Neural progenitor cell (in vitro differentiated cells): ENCODE data around the gene SEC14L1. TPM values are rescaled to one million over a fixed set of nuclear protein-coding genes. Genes with fewer than 3 reads are reported as not detected.

ENCODE experiments used
- DNase-seq: peaks from one replicate; pipeline ENCODE4 v3.0.0-alpha.2; 2016; ENCODE audit warnings: low spot score
- H2AFZ ChIP-seq: fragments of 200-600 bp; sonication (generic); replicated peaks from 2 replicates; pipeline ENCODE4 v1.6.1; 2016; ENCODE audit warnings: antibody characterized with exemption
- H3F3A ChIP-seq: fragments of 200-600 bp; sonication (generic); 2 replicates; pipeline ENCODE4 v1.6.1; 2016; ENCODE audit warnings: antibody characterized with exemption, low read depth
- H3K27ac ChIP-seq: fragments of 200-600 bp; sonication (generic); 2 replicates; pipeline ENCODE4 v1.5.1; 2016; ENCODE audit warnings: mild to moderate bottlenecking
- H3K27me3 ChIP-seq: fragments of 200-600 bp; sonication (generic); 2 replicates; pipeline ENCODE4 v1.6.1; 2016; ENCODE audit warnings: mild to moderate bottlenecking, moderate library complexity
- H3K36me3 ChIP-seq: fragments of 200-600 bp; sonication (generic); 2 replicates; pipeline ENCODE4 v1.5.1; 2016
- H3K4me1 ChIP-seq: fragments of 200-600 bp; sonication (generic); 2 replicates; pipeline ENCODE4 v1.6.1; 2016; ENCODE audit warnings: mixed run types
- H3K4me2 ChIP-seq: fragments of 200-600 bp; sonication (generic); 2 replicates; pipeline ENCODE4 v1.6.1; 2016
- H3K4me3 ChIP-seq: fragments of 200-600 bp; sonication (generic); 2 replicates; pipeline ENCODE4 v1.5.1; 2016
- H3K79me2 ChIP-seq: fragments of 200-600 bp; sonication (generic); 2 replicates; pipeline ENCODE4 v1.6.1; 2016; ENCODE audit warnings: low read depth
- H3K9ac ChIP-seq: fragments of 200-600 bp; sonication (generic); 2 replicates; pipeline ENCODE4 v1.6.1; 2016
- H3K9me3 ChIP-seq: fragments of 200-600 bp; sonication (generic); 2 replicates; pipeline ENCODE4 v1.5.1; 2016; ENCODE audit warnings: low read depth
- H4K20me1 ChIP-seq: fragments of 200-600 bp; sonication (generic); 2 replicates; pipeline ENCODE4 v1.6.1; 2016; ENCODE audit warnings: low read depth
- H3K27ac Mint-ChIP-seq: 3 replicates; pipeline ENCODE4 v1.8.0; 2021; ENCODE audit warnings: mixed read lengths
- H3K27me3 Mint-ChIP-seq: 2 replicates; pipeline ENCODE4 v1.8.0; 2022; ENCODE audit warnings: low read depth, mild to moderate bottlenecking, inconsistent platforms, moderate library complexity, mixed read lengths; ENCODE audit not compliant: insufficient read depth
- H3K36me3 Mint-ChIP-seq: 3 replicates; pipeline ENCODE4 v1.8.0; 2021; ENCODE audit warnings: mixed read lengths
- H3K4me1 Mint-ChIP-seq: 3 replicates; pipeline ENCODE4 v1.8.0; 2021; ENCODE audit warnings: mixed read lengths
- H3K4me3 Mint-ChIP-seq: 3 replicates; pipeline ENCODE4 v1.8.0; 2021; ENCODE audit warnings: mild to moderate bottlenecking, moderate library complexity, mixed read lengths
- H3K9me3 Mint-ChIP-seq: 3 replicates; pipeline ENCODE4 v1.8.0; 2020; ENCODE audit warnings: mixed read lengths
- EZH2 ChIP-seq: fragments of 200-600 bp; sonication (generic); IDR thresholded peaks from 2 replicates; pipeline ENCODE4 v1.6.1; 2017; ENCODE audit warnings: antibody characterized with exemption, mild to moderate bottlenecking, moderate library complexity
- EZH2phosphoT487 ChIP-seq: fragments of 200-600 bp; sonication (generic); IDR thresholded peaks from 2 replicates; pipeline ENCODE4 v1.6.1; 2017; ENCODE audit warnings: antibody characterized with exemption
- total RNA-seq: library from RNA; depleted of rRNA; stranded (reverse); fragments of >200 nt; gene quantifications from 2 replicates; pipeline ENCODE4 v1.2.3, GENCODE V29; 2015; ENCODE audit warnings: low replicate concordance
- TF ChIP-seq, protein P1 (sequence below): fragments of 200-600 bp; sonication (generic); IDR thresholded peaks from 2 replicates; pipeline ENCODE4 v1.5.1; 2017; ENCODE audit warnings: antibody characterized with exemption, mild to moderate bottlenecking

Gene SEC14L1
- total RNA-seq, 1 donor from 2014 or later = 75.0 TPM

DNA sequence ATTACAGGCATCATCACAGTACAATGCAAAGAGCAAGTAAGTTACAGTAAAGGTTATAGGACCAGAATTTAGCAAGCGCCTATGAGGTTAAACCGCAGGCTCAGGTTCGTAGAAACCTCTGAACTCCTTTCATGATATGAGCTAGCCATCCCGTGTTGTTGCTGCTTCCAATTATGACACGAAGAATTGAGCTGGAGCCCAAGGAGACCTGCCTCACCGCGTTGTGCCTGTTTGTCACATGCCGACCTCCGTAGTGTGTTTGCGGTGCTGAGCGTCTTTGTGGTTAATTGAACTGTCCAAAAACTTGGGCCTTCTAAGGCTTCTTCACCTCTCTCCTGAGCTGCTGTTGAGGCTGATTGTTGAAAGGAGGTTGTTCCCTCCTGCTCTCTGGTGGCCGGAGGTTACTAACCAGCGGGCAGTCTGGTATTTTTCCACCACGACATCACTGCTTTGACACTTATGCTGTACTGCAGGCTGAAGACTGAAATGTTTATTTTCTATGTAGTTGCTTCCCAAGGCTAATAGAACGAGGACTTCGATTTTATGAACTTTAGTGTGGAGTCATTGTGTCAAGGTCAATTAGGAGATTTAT lies 67.5 kb downstream of the SEC14L1 start:
- Histone ChIP-seq H3K27me3 (no peaks in the 10 kb centered on the region), H3F3A (no peaks in the 10 kb centered on the region), H3K4me3 (no peak overlapping the region), H3K27ac (no peak overlapping the region), H3K36me3 (peaks cover 3% of the 10 kb centered on the region), H3K4me2 (no peak overlapping the region), H3K79me2 (no peaks in the 10 kb centered on the region), H4K20me1 (peaks cover 3% of the 10 kb centered on the region), H2AFZ (no peak overlapping the region), H3K4me1 (peaks cover 4% of the 10 kb centered on the region), H3K9me3 (no peaks in the 10 kb centered on the region), H3K9ac (no peak overlapping the region)
- peaks cover 54% of the 10 kb centered on the region for H3K36me3 Mint-ChIP-seq
- H3K4me1 Mint-ChIP-seq = no peaks in the 10 kb centered on the region
- H3K4me3 Mint-ChIP-seq = no peak overlapping the region
- TF ChIP-seq EZH2 = no peak
- TF ChIP-seq, protein P1, sequence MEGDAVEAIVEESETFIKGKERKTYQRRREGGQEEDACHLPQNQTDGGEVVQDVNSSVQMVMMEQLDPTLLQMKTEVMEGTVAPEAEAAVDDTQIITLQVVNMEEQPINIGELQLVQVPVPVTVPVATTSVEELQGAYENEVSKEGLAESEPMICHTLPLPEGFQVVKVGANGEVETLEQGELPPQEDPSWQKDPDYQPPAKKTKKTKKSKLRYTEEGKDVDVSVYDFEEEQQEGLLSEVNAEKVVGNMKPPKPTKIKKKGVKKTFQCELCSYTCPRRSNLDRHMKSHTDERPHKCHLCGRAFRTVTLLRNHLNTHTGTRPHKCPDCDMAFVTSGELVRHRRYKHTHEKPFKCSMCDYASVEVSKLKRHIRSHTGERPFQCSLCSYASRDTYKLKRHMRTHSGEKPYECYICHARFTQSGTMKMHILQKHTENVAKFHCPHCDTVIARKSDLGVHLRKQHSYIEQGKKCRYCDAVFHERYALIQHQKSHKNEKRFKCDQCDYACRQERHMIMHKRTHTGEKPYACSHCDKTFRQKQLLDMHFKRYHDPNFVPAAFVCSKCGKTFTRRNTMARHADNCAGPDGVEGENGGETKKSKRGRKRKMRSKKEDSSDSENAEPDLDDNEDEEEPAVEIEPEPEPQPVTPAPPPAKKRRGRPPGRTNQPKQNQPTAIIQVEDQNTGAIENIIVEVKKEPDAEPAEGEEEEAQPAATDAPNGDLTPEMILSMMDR = peak; percentile 26
- H3K27me3 Mint-ChIP-seq = peaks cover 2% of the 10 kb centered on the region
- H3K9me3 Mint-ChIP-seq = no peaks in the 10 kb centered on the region
- H3K27ac Mint-ChIP-seq = no peak overlapping the region
- peak; percentile 45 for DNase-seq

DNA sequence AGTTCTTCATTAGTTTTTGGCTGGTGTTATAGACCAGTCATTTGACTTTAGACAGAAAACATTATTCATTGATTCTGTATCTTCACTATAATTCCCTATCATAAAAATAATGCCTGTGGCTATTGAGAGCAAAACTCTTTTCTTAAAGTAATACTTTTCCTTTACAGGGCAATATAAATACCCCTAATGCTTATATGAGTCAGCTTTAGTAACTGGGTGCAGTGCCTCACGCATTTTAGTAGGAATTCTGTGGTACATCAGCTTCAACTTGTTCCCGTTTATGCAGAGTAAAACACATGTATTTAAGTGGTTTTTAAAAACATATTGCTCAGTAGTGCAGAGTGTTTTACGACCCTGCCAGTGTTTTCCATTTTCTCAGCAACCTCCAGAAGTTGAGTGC lies 68.1 kb downstream of the SEC14L1 start:
- Histone ChIP-seq H3F3A (no peaks in the 10 kb centered on the region), H3K9me3 (no peaks in the 10 kb centered on the region), H3K27me3 (no peaks in the 10 kb centered on the region), H3K36me3 (peaks cover 3% of the 10 kb centered on the region), H3K4me1 (peaks cover 4% of the 10 kb centered on the region), H3K4me2 (no peak overlapping the region), H4K20me1 (peaks cover 3% of the 10 kb centered on the region), H3K4me3 (no peak overlapping the region), H2AFZ (no peak overlapping the region), H3K79me2 (no peaks in the 10 kb centered on the region), H3K9ac (no peak overlapping the region), H3K27ac (no peak overlapping the region)
- Mint-ChIP-seq H3K4me1 (no peaks in the 10 kb centered on the region), H3K36me3 (peaks cover 49% of the 10 kb centered on the region), H3K4me3 (no peak overlapping the region), H3K27ac (no peak overlapping the region), H3K9me3 (no peaks in the 10 kb centered on the region), H3K27me3 (peaks cover 2% of the 10 kb centered on the region)
- no peak for DNase-seq
- TF ChIP-seq, protein P1 = no peak
- TF ChIP-seq EZH2phosphoT487 (no peak), EZH2 (no peak)

DNA sequence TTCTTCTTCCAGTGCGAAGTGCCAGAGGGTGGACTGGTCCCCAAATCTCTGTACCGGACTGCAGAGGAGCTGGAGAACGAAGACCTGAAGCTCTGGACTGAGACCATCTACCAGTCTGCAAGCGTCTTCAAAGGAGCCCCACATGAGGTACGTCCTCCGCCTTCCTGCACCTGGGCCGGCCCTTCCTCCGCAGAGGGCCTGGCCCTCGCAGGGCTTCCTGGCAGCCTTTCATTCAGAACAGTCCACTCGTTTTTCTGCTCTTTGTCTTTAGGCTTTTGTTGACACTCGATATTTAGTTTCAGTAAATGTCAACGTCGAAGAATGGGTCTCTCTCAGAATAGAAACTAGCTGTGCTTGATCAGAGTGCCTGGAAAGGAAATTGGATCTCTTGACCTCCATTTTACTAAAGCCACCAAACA lies 68.6 kb downstream of the SEC14L1 start:
- DNase-seq = no peak
- Histone ChIP-seq H3K27me3 (no peaks in the 10 kb centered on the region), H3K36me3 (peaks cover 3% of the 10 kb centered on the region), H3K4me1 (peaks cover 4% of the 10 kb centered on the region), H3K9me3 (no peaks in the 10 kb centered on the region), H3F3A (no peaks in the 10 kb centered on the region), H3K4me2 (no peak overlapping the region), H3K4me3 (no peak overlapping the region), H3K9ac (no peak overlapping the region), H2AFZ (no peak overlapping the region), H3K79me2 (no peaks in the 10 kb centered on the region), H4K20me1 (peaks cover 3% of the 10 kb centered on the region), H3K27ac (no peak overlapping the region)
- Mint-ChIP-seq H3K27ac (no peak overlapping the region), H3K4me1 (no peaks in the 10 kb centered on the region), H3K36me3 (peaks cover 49% of the 10 kb centered on the region), H3K4me3 (no peak overlapping the region), H3K9me3 (no peaks in the 10 kb centered on the region), H3K27me3 (peaks cover 2% of the 10 kb centered on the region)
- TF ChIP-seq EZH2 (no peak), EZH2phosphoT487 (no peak)
- TF ChIP-seq, protein P1 = no peak
